OCI-LY7 (cell line): ENCODE data around the gene SRRT.

ENCODE experiments used
- CTCF ChIP-seq: fragments of 200-600 bp; sonication (generic); conservative IDR thresholded peaks from 2 replicates; pipeline ENCODE4 v1.5.1; 2014; ENCODE audit warnings: mild to moderate bottlenecking, antibody characterized with exemption, low read length, moderate library complexity, mixed read lengths
- EZH2phosphoT487 ChIP-seq: fragments of 200-600 bp; sonication (generic); IDR thresholded peaks from 2 replicates; pipeline ENCODE4 v1.6.1; 2018; ENCODE audit warnings: low read depth, borderline replicate concordance, mild to moderate bottlenecking, mixed run types, antibody characterized with exemption, low read length, moderate library complexity, mixed read lengths

- no peak for TF ChIP-seq CTCF
- TF ChIP-seq EZH2phosphoT487, result no peak
Measured at GRCh38 chr7:100836812-100837098, 38.1 kb upstream of the SRRT start.
